ENCODE measurements around the gene KIAA0930. TPM values are rescaled to one million over a fixed set of nuclear protein-coding genes. Genes with fewer than 3 reads are reported as not detected.
"Not testable (repeated sequence)": the region's sequence is repeated elsewhere in the genome, so short reads cannot be mapped to it uniquely, and the experiment has no call there.

KIAA0930 gene
- total RNA-seq, 2 donors from 2014 or later = 38.5 to 44.8 TPM

GRCh38 chr22:45265535-45265934, 24.8 kb upstream of the KIAA0930 start:
- Histone ChIP-seq H3K27ac (no peak overlapping the region), H3K9me3 (no peaks in the 10 kb centered on the region), H3K27me3 (no peaks in the 10 kb centered on the region), H3K4me1 (peaks cover 8% of the 10 kb centered on the region), H3K9ac (ENCODE audit: low read depth in 2 of 2, low read length in 2 of 2) (no peak overlapping the region), H3K4me3 (no peak overlapping the region), H3K36me3 (no peaks in the 10 kb centered on the region)
- intact Hi-C loops (cut with DNase I) = loop anchor here (5.0 kb wide), 1 partner anchor 287 kb away; no protein-coding TSS in a partner anchor
- TF ChIP-seq, protein P1, sequence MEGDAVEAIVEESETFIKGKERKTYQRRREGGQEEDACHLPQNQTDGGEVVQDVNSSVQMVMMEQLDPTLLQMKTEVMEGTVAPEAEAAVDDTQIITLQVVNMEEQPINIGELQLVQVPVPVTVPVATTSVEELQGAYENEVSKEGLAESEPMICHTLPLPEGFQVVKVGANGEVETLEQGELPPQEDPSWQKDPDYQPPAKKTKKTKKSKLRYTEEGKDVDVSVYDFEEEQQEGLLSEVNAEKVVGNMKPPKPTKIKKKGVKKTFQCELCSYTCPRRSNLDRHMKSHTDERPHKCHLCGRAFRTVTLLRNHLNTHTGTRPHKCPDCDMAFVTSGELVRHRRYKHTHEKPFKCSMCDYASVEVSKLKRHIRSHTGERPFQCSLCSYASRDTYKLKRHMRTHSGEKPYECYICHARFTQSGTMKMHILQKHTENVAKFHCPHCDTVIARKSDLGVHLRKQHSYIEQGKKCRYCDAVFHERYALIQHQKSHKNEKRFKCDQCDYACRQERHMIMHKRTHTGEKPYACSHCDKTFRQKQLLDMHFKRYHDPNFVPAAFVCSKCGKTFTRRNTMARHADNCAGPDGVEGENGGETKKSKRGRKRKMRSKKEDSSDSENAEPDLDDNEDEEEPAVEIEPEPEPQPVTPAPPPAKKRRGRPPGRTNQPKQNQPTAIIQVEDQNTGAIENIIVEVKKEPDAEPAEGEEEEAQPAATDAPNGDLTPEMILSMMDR (IDR thresholded peaks at IDR 0.05) = no peak
- DNase-seq = no peak

- intact Hi-C loops (cut with DNase I) = loop anchor here (5.0 kb wide), 1 partner anchor 161 kb away; no protein-coding TSS in a partner anchor
- Histone ChIP-seq H3K4me1 (no peaks in the 10 kb centered on the region), H3K27me3 (no peaks in the 10 kb centered on the region), H3K36me3 (no peaks in the 10 kb centered on the region), H3K9ac (ENCODE audit: low read depth in 2 of 2, low read length in 2 of 2) (no peak overlapping the region), H3K9me3 (no peaks in the 10 kb centered on the region), H3K4me3 (no peak overlapping the region), H3K27ac (no peak overlapping the region)
- peak; percentile 63 for DNase-seq
- TF ChIP-seq, protein P1 (IDR thresholded peaks at IDR 0.05) = peak; percentile 44
Observed at GRCh38 chr22:45263463-45264269, 23.0 kb upstream of the KIAA0930 start.

DNA sequence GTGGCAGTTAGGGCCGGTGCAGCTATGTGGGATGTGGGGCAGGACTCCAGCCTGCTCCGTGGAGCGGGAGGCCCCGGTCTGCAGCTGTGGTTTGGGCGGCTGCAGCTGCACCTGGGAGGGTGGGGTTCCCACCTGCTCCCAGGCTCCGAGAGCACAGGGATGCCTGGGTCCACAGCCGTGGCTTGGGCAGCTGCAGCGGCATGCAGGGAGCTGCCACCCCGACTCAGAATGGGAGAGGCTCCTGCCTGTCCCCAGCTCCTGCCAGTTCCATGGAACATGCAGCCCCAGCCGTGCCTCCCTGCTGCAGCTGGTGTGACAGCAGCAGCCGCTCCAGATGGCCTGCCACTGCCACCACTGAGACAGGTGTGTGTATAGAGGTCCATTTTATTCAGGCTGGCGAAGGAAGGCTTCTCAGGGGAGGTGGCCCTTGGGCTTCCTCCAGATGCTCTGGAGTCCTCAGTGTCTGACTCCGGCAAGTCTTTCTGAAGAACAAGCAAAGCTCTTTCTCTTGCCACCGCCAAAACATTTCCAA, 22.3 kb upstream of the KIAA0930 start:
- H3K4me1 ChIP-seq = no peaks in the 10 kb centered on the region
- H3K36me3 ChIP-seq = no peaks in the 10 kb centered on the region
- H3K9me3 ChIP-seq = no peaks in the 10 kb centered on the region
- no peak for DNase-seq
- H3K27me3 ChIP-seq = no peaks in the 10 kb centered on the region
- H3K9ac ChIP-seq (ENCODE audit: low read depth in 2 of 2, low read length in 2 of 2) = no peak overlapping the region
- H3K4me3 ChIP-seq = no peak overlapping the region
- TF ChIP-seq, protein P1 (IDR thresholded peaks at IDR 0.05) = no peak
- no peak overlapping the region for H3K27ac ChIP-seq
- intact Hi-C loops (cut with DNase I) = loop anchor here (5.0 kb wide), 1 partner anchor 161 kb away; no protein-coding TSS in a partner anchor

DNA sequence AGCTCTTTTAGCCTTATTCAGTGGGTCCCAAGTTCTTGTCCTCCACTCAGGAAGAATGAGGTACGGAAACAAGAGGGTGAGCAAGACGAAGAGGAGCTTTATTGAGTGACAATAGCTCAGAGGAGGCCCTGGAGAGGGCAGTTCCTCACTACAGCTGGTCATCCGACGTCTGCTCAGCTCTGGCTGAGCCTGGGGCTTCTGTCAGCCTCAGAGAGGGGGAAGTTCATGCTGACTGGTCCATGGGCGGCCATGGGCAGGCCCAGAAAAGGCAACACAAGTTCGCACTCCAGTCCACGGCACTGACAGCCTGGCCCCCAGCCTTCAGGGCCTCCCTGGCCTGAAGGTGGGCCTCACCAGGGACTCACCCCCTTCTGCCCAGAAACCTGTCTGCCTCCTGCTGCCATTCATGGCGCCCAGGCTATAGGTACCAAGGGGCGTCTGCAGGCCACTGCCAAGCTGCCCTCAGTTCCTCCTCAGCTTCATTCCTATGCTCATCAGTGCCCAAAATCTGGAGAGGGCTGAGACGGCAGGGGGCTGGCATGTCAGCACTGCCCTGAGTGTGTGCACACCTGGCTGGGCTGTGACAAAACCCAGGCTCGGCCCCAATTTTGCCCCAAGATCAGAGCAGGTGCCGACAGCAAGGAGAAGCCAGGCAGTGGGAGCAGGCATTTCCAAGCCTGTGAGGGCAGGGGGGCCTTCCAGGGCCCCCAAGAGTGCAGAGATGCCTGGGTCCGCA, 21.7 kb upstream of the KIAA0930 start:
- TF ChIP-seq, protein P1 (IDR thresholded peaks at IDR 0.05) = no peak

GRCh38 chr22:45261407-45262088, 20.9 kb upstream of the KIAA0930 start:
- Histone ChIP-seq H3K4me1 (no peaks in the 10 kb centered on the region), H3K27ac (no peak overlapping the region), H3K9me3 (no peaks in the 10 kb centered on the region), H3K27me3 (no peaks in the 10 kb centered on the region), H3K36me3 (no peaks in the 10 kb centered on the region), H3K4me3 (no peak overlapping the region), H3K9ac (ENCODE audit: low read depth in 2 of 2, low read length in 2 of 2) (no peak overlapping the region)
- peak; percentile 71 for DNase-seq
- TF ChIP-seq, protein P1 (IDR thresholded peaks at IDR 0.05) = no peak
- intact Hi-C loops (cut with DNase I) = loop anchor here (5.0 kb wide), 1 partner anchor 159 kb away; no protein-coding TSS in a partner anchor

More for the DNA sequence above, 21.7 kb upstream of the KIAA0930 start:
- Histone ChIP-seq H3K4me1 (no peaks in the 10 kb centered on the region), H3K9me3 (no peaks in the 10 kb centered on the region), H3K27ac (no peak overlapping the region), H3K27me3 (no peaks in the 10 kb centered on the region), H3K36me3 (no peaks in the 10 kb centered on the region), H3K4me3 (no peak overlapping the region), H3K9ac (ENCODE audit: low read depth in 2 of 2, low read length in 2 of 2) (no peak overlapping the region)
- intact Hi-C loops (cut with DNase I) = loop anchor here (5.0 kb wide), 1 partner anchor 160 kb away; no protein-coding TSS in a partner anchor
- no peak for DNase-seq

DNA sequence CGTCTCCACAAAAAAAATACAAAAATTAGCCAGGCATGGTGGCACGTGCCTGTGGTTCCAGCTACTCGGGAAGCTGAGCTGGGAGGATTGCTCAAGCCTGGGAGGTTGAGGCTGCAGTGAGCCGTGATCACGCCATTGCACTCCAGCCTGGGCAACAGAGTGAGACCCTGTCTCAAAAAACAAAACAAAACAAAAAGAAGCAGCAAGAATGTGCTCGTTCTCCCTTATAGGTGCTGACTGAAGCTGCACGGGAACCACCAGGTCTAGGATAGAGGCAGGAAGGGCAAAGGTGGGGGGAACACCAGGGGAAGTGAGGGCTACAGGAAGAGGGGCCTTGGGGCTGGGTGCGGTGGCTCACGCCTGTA, 19.7 kb upstream of the KIAA0930 start:
- not testable (repeated sequence) for H3K9me3 ChIP-seq; H3K36me3 ChIP-seq; H3K27ac ChIP-seq; H3K4me1 ChIP-seq; H3K9ac ChIP-seq (ENCODE audit: low read depth in 2 of 2, low read length in 2 of 2); H3K4me3 ChIP-seq; DNase-seq; H3K27me3 ChIP-seq
- intact Hi-C loops (cut with DNase I) = loop anchor here (5.0 kb wide), 1 partner anchor 158 kb away; no protein-coding TSS in a partner anchor

Data from colonic mucosa (tissue), 4 donors.